ENCODE results near the gene DENND1A.

DNA sequence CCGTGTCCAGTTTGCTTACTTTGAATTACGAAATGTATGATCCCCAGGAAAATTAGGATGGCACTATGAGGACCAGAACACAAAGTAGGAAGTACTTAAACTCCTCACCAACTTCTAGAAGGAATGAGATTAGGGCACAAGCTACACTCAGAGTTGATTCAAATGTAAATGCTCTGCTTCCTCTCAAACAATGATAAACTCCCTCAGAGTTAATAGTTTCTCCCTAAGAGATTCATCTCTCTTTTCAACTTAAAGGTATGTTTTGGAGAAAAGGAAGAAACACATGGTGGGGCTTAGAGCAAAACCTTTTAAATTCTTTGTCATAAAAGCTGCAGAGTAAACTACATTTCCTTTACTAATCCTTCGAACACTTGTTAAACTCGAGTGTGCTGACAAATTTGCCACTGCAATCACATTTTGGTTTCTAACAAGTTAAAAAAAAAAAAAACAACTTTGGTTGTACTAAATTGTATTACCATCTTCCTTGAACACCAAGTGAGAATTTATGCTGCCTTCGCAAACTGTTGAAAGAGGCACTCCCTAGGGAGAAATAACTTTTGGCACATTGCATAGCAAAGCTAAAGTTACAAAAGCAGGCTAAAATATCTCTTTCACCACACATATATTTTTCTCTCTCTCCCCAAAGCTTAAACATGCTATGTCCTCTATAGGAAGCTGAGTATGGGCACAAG, 66.6 kb downstream of the DENND1A start:
- TF ChIP-seq, protein P1, sequence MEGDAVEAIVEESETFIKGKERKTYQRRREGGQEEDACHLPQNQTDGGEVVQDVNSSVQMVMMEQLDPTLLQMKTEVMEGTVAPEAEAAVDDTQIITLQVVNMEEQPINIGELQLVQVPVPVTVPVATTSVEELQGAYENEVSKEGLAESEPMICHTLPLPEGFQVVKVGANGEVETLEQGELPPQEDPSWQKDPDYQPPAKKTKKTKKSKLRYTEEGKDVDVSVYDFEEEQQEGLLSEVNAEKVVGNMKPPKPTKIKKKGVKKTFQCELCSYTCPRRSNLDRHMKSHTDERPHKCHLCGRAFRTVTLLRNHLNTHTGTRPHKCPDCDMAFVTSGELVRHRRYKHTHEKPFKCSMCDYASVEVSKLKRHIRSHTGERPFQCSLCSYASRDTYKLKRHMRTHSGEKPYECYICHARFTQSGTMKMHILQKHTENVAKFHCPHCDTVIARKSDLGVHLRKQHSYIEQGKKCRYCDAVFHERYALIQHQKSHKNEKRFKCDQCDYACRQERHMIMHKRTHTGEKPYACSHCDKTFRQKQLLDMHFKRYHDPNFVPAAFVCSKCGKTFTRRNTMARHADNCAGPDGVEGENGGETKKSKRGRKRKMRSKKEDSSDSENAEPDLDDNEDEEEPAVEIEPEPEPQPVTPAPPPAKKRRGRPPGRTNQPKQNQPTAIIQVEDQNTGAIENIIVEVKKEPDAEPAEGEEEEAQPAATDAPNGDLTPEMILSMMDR (IDR thresholded peaks at IDR 0.05) = no peak
- TF ChIP-seq POLR2A (IDR thresholded peaks at IDR 0.05) = no peak

All from adrenal gland (tissue), 5 donors.